DND-41 (cell line): ENCODE measurements around the gene GIMAP8.

ENCODE experiments used
- CTCF ChIP-seq: IDR thresholded peaks from 2 replicates; pipeline ENCODE4 v1.5.1; 2012; ENCODE audit warnings: borderline replicate concordance, low read length, moderate library complexity, mild to moderate bottlenecking; ENCODE audit not compliant: poor library complexity, severe bottlenecking; ENCODE audit errors: extremely low read depth
- EZH2 ChIP-seq: IDR thresholded peaks from 3 replicates; pipeline ENCODE4 v1.6.1; 2012; ENCODE audit warnings: borderline replicate concordance, low read depth, mild to moderate bottlenecking, moderate library complexity, low read length, inconsistent platforms; ENCODE audit not compliant: severe bottlenecking

- no peak for TF ChIP-seq CTCF
- TF ChIP-seq EZH2 = no peak
These were observed 65.1 kb downstream of the GIMAP8 start for GRCh38 chr7:150515248-150516147.
